Loucy (cell line): ENCODE results near the gene TBATA.

ENCODE experiments used
- H2AFZ ChIP-seq: fragments of 200-600 bp; sonication (generic); 2 replicates; pipeline ENCODE4 v1.6.0; 2016; ENCODE audit warnings: antibody characterized with exemption, mild to moderate bottlenecking, low read length, moderate library complexity
- H3F3A ChIP-seq: fragments of 200-600 bp; 2 replicates; pipeline ENCODE4 v1.6.0; 2016; ENCODE audit warnings: antibody characterized with exemption, low read depth, mild to moderate bottlenecking
- H3K27me3 ChIP-seq: fragments of 200-600 bp; sonication (generic); 2 replicates; pipeline ENCODE4 v1.6.1; 2014; ENCODE audit warnings: low read length, mild to moderate bottlenecking; ENCODE audit not compliant: insufficient read depth, poor library complexity, severe bottlenecking
- H3K36me3 ChIP-seq: fragments of 200-600 bp; sonication (generic); 2 replicates; pipeline ENCODE4 v1.6.1; 2016; ENCODE audit warnings: low read length; ENCODE audit not compliant: insufficient read depth
- H3K4me1 ChIP-seq: fragments of 200-600 bp; sonication (generic); 2 replicates; pipeline ENCODE4 v1.5.1; 2014; ENCODE audit warnings: low read length, mild to moderate bottlenecking; ENCODE audit not compliant: insufficient read depth, poor library complexity, severe bottlenecking
- H3K4me2 ChIP-seq: fragments of 200-600 bp; sonication (generic); 2 replicates; pipeline ENCODE4 v1.6.0; 2014; ENCODE audit warnings: antibody characterized with exemption, low read length, low read depth, mild to moderate bottlenecking; ENCODE audit not compliant: poor library complexity, severe bottlenecking
- H3K4me3 ChIP-seq: fragments of 200-600 bp; sonication (generic); 2 replicates; pipeline ENCODE4 v1.5.1; 2014; ENCODE audit warnings: low read length, mild to moderate bottlenecking, mixed read lengths; ENCODE audit not compliant: poor library complexity, severe bottlenecking
- H3K79me2 ChIP-seq: fragments of 200-600 bp; sonication (generic); 2 replicates; pipeline ENCODE4 v1.6.1; 2014; ENCODE audit warnings: low read length; ENCODE audit not compliant: insufficient read depth
- H3K9ac ChIP-seq: fragments of 200-600 bp; sonication (generic); 2 replicates; pipeline ENCODE4 v1.6.0; 2014; ENCODE audit warnings: mild to moderate bottlenecking, low read depth, low read length, moderate library complexity; ENCODE audit not compliant: poor library complexity, severe bottlenecking
- H3K9me2 ChIP-seq: fragments of 200-600 bp; sonication (generic); replicated peaks from 2 replicates; pipeline ENCODE4 v1.6.1; 2016; ENCODE audit warnings: low read depth, low read length, mixed read lengths
- H3K9me3 ChIP-seq: fragments of 200-600 bp; sonication (generic); 2 replicates; pipeline ENCODE4 v1.6.1; 2014; ENCODE audit warnings: mild to moderate bottlenecking, antibody characterized with exemption, low read length, low read depth; ENCODE audit not compliant: insufficient read depth
- H4K20me1 ChIP-seq: fragments of 200-600 bp; sonication (generic); 2 replicates; pipeline ENCODE4 v1.6.0; 2014; ENCODE audit warnings: antibody characterized with exemption, low read length, mild to moderate bottlenecking; ENCODE audit not compliant: insufficient read depth, poor library complexity, severe bottlenecking
- CTCF ChIP-seq: fragments of 200-600 bp; sonication (generic); conservative IDR thresholded peaks from 2 replicates; pipeline ENCODE4 v1.5.1; 2014; ENCODE audit warnings: mild to moderate bottlenecking, antibody characterized with exemption, low read length
- EZH2phosphoT487 ChIP-seq: fragments of 200-600 bp; IDR thresholded peaks from 2 replicates; pipeline ENCODE4 v1.6.1; 2018; ENCODE audit warnings: antibody characterized with exemption, mild to moderate bottlenecking, moderate library complexity, borderline replicate concordance

TBATA gene

GRCh38 chr10:70812814-70813213 lies 27.6 kb upstream of the TBATA start:
- Histone ChIP-seq H3K4me3 (no peak overlapping the region), H3K9me2 (no peaks in the 10 kb centered on the region), H3K9me3 (no peaks in the 10 kb centered on the region), H3K9ac (no peak overlapping the region), H3K4me1 (peaks cover 25% of the 10 kb centered on the region), H4K20me1 (no peaks in the 10 kb centered on the region), H3F3A (no peaks in the 10 kb centered on the region), H3K36me3 (no peaks in the 10 kb centered on the region), H3K79me2 (no peaks in the 10 kb centered on the region), H3K27me3 (no peaks in the 10 kb centered on the region), H2AFZ (no peak overlapping the region), H3K4me2 (no peak overlapping the region)
- TF ChIP-seq CTCF (no peak), EZH2phosphoT487 (no peak)

- peaks cover 28% of the 10 kb centered on the region for H3K4me1 ChIP-seq
- no peaks in the 10 kb centered on the region for H4K20me1 ChIP-seq
- H3K9me2 ChIP-seq = no peaks in the 10 kb centered on the region
- H3K9me3 ChIP-seq = no peaks in the 10 kb centered on the region
- H3K27me3 ChIP-seq = no peaks in the 10 kb centered on the region
- no peak overlapping the region for H3K4me3 ChIP-seq
- H3K9ac ChIP-seq = no peak overlapping the region
- no peaks in the 10 kb centered on the region for H3K36me3 ChIP-seq
- TF ChIP-seq CTCF (no peak), EZH2phosphoT487 (no peak)
- H3F3A ChIP-seq = no peaks in the 10 kb centered on the region
- H2AFZ ChIP-seq = no peak overlapping the region
- H3K79me2 ChIP-seq = no peaks in the 10 kb centered on the region
- H3K4me2 ChIP-seq = no peak overlapping the region
Observed at GRCh38 chr10:70811881-70812280, 26.7 kb upstream of the TBATA start.

- no peaks in the 10 kb centered on the region for H3K36me3 ChIP-seq
- TF ChIP-seq EZH2phosphoT487 (no peak), CTCF (no peak)
- H3K9ac ChIP-seq = no peak overlapping the region
Observed at GRCh38 chr10:70810967-70811366, 25.8 kb upstream of the TBATA start.

More at GRCh38 chr10:70810967-70811366, 25.8 kb upstream of the TBATA start:
- Histone ChIP-seq H3K79me2 (no peaks in the 10 kb centered on the region), H3K27me3 (no peaks in the 10 kb centered on the region), H3K9me3 (no peaks in the 10 kb centered on the region), H3K4me1 (peaks cover 26% of the 10 kb centered on the region), H4K20me1 (no peaks in the 10 kb centered on the region), H3F3A (no peaks in the 10 kb centered on the region), H3K9me2 (no peaks in the 10 kb centered on the region), H3K4me2 (no peak overlapping the region), H2AFZ (no peak overlapping the region), H3K4me3 (no peak overlapping the region)
